Endodermal cell (in vitro differentiated cells): ENCODE results near the gene CAPN14. TPM values are rescaled to one million over a fixed set of nuclear protein-coding genes. Genes with fewer than 3 reads are reported as not detected.

ENCODE experiments used
- DNase-seq: peaks from one replicate; pipeline ENCODE4 v3.0.0-alpha.2; 2017
- H3K27ac ChIP-seq: 2 replicates; pipeline ENCODE4 v1.5.1; 2013; ENCODE audit warnings: mild to moderate bottlenecking, low read depth, low read length, moderate library complexity
- H3K27me3 ChIP-seq: 2 replicates; pipeline ENCODE4 v1.6.1; 2013; ENCODE audit warnings: mild to moderate bottlenecking, low read length, moderate library complexity; ENCODE audit not compliant: insufficient read depth, control insufficient read depth, poor library complexity, severe bottlenecking
- H3K36me3 ChIP-seq: 2 replicates; pipeline ENCODE4 v1.7.0; 2013; ENCODE audit warnings: mild to moderate bottlenecking, low read length, moderate library complexity; ENCODE audit not compliant: control insufficient read depth, insufficient read depth
- H3K4me1 ChIP-seq: one replicate; pipeline ENCODE4 v1.7.0; 2013; ENCODE audit warnings: low read length; ENCODE audit not compliant: control insufficient read depth, insufficient read depth
- H3K4me3 ChIP-seq: 2 replicates; pipeline ENCODE4 v1.5.1; 2013; ENCODE audit warnings: mild to moderate bottlenecking, low read length, moderate library complexity
- H3K9ac ChIP-seq: 2 replicates; pipeline ENCODE4 v1.6.1; 2013; ENCODE audit warnings: mild to moderate bottlenecking, low read length, moderate library complexity; ENCODE audit not compliant: poor library complexity, severe bottlenecking; ENCODE audit errors: extremely low read depth
- H3K9me3 ChIP-seq: 2 replicates; pipeline ENCODE4 v1.6.1; 2013; ENCODE audit warnings: mild to moderate bottlenecking, low read length, moderate library complexity; ENCODE audit not compliant: control insufficient read depth
- H3K27ac Mint-ChIP-seq: 2 replicates; pipeline ENCODE4 v1.8.0; 2020; ENCODE audit warnings: mixed read lengths
- H3K27me3 Mint-ChIP-seq: 2 replicates; pipeline ENCODE4 v1.8.0; 2021; ENCODE audit warnings: mild to moderate bottlenecking, mixed read lengths; ENCODE audit not compliant: insufficient read depth
- H3K36me3 Mint-ChIP-seq: 2 replicates; pipeline ENCODE4 v1.8.0; 2020; ENCODE audit warnings: low read depth, mixed read lengths
- H3K4me1 Mint-ChIP-seq: 2 replicates; pipeline ENCODE4 v1.8.0; 2020; ENCODE audit warnings: mixed read lengths
- H3K4me3 Mint-ChIP-seq: 2 replicates; pipeline ENCODE4 v1.8.0; 2020; ENCODE audit warnings: mild to moderate bottlenecking, moderate library complexity, mixed read lengths
- H3K9me3 Mint-ChIP-seq: 2 replicates; pipeline ENCODE4 v1.8.0; 2020; ENCODE audit warnings: mild to moderate bottlenecking, mixed read lengths
- CTCF ChIP-seq: fragments of 200-600 bp; sonication (generic); conservative IDR thresholded peaks from 2 replicates; pipeline ENCODE4 v1.5.0; 2021; ENCODE audit warnings: antibody characterized with exemption, mild to moderate bottlenecking
- WGBS, 2 experiments: methylation state at CpG; one replicate each; pipeline versions ENCODE4 v1.1.5 to v1.1.7; 2013; ENCODE audit warnings: missing lambda C conversion rate in 2 of 2, mixed read lengths in 1 of 2; ENCODE audit not compliant: insufficient coverage in 1 of 2, insufficient read length in 1 of 2; 5-methylcytosine and 5-hydroxymethylcytosine counted together
- total RNA-seq, 2 donors: library from RNA; stranded (reverse); fragmentation: NEBNext Ultra II Directional in 1 of 2; extraction: Animal tissue kit (Norgen Biotek cat#: 25700) in 1 of 2; gene quantifications; 2 replicates in 1 of 2; 3 replicates in 1 of 2; pipeline ENCODE4 v1.2.1, GENCODE V29; 2021

Gene CAPN14
- total RNA-seq, 2 donors from 2014 or later: 0.31 to 0.40 TPM

DNA sequence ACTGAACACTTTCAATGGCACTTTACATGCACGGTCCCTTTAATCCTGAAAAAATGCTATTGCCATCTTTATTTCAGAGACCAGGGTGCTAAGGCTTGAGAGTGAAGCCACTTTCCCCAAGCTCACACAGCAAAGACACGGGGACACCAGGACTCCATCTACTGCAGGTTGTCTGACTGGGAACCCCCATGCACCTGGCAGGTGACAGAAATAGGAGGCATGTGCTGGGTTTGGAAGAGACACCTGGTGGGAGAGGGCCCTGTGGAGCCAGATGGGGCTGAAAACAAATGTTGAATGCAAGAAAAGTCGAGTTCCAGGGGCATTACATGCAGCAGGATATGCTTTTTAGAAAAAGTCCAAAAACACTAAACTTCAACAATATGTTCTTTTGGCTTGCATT is 11.4 kb upstream of the CAPN14 start:
- TF ChIP-seq CTCF: no peak
- Histone ChIP-seq H3K9me3 (no peaks in the 10 kb centered on the region), H3K4me3 (no peak overlapping the region), H3K27me3 (no peaks in the 10 kb centered on the region), H3K4me1 (peaks cover 7% of the 10 kb centered on the region), H3K36me3 (no peaks in the 10 kb centered on the region), H3K27ac (no peak overlapping the region), H3K9ac (no peak overlapping the region)
- Mint-ChIP-seq H3K4me1 (peaks cover 17% of the 10 kb centered on the region), H3K27me3 (peaks cover 5% of the 10 kb centered on the region), H3K27ac (no peak overlapping the region), H3K9me3 (no peaks in the 10 kb centered on the region), H3K4me3 (no peak overlapping the region), H3K36me3 (no peaks in the 10 kb centered on the region)
- DNase-seq: peak; percentile 36
- 93 to 100% methylated on average over 1 to 3 of the region's 3 CpGs for WGBS, 2 experiments

DNA sequence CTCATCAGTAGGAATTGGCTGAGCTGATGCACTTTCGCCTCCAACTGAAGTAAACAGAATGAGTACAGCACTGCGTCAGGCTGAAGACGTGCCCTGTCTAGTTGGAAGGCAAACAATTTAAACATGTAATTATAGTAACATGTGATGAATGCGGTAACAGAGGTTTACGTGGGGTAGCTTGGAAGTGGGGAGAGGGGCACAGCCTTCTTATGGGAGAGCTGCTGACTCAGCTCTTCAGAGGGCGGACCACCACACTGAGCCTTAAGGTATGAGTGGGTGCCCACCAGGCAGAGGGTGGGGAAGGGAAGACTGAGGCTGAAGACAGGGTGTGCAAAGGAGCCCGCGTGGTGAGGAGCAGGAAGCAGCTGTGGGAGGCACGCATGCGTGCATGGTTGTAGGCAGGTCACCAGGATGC is 10.4 kb upstream of the CAPN14 start:
- H3K27me3 Mint-ChIP-seq: peaks cover 5% of the 10 kb centered on the region

GRCh38 chr2:31227110-31227509 is 9.8 kb upstream of the CAPN14 start:
- Mint-ChIP-seq H3K9me3 (no peaks in the 10 kb centered on the region), H3K36me3 (no peaks in the 10 kb centered on the region), H3K27me3 (peaks cover 5% of the 10 kb centered on the region), H3K4me3 (no peak overlapping the region), H3K27ac (no peak overlapping the region), H3K4me1 (peaks cover 8% of the 10 kb centered on the region)
- peak; percentile 35 for DNase-seq
- Histone ChIP-seq H3K4me1 (peaks cover 7% of the 10 kb centered on the region), H3K9me3 (no peaks in the 10 kb centered on the region), H3K27me3 (no peaks in the 10 kb centered on the region), H3K9ac (no peak overlapping the region), H3K4me3 (no peak overlapping the region), H3K27ac (no peak overlapping the region), H3K36me3 (no peaks in the 10 kb centered on the region)
- 85 to 98% methylated on average over 3 to 6 of the region's 6 CpGs for WGBS, 2 experiments
- no peak for TF ChIP-seq CTCF

More for the DNA sequence above, 10.4 kb upstream of the CAPN14 start:
- H3K27me3 ChIP-seq: no peaks in the 10 kb centered on the region
- Mint-ChIP-seq H3K36me3 (no peaks in the 10 kb centered on the region), H3K27ac (no peak overlapping the region), H3K4me3 (no peak overlapping the region), H3K4me1 (peaks cover 10% of the 10 kb centered on the region), H3K9me3 (no peaks in the 10 kb centered on the region)
- no peak for DNase-seq
- H3K36me3 ChIP-seq: no peaks in the 10 kb centered on the region
- 90 to 92% methylated on average over 7 to 10 of the region's 10 CpGs for WGBS, 2 experiments
- no peak for TF ChIP-seq CTCF
- H3K27ac ChIP-seq: no peak overlapping the region
- H3K9me3 ChIP-seq: no peaks in the 10 kb centered on the region
- H3K4me1 ChIP-seq: peaks cover 7% of the 10 kb centered on the region
- H3K4me3 ChIP-seq: no peak overlapping the region
- H3K9ac ChIP-seq: no peak overlapping the region
